Right lobe of liver (tissue), 4 donors: ENCODE results near the gene PCDH15.

Source experiments
- CTCF ChIP-seq, 4 donors: fragments of 200-600 bp in 3 of 4; fragments of 450-650 bp in 1 of 4; IDR thresholded peaks; one replicate each; pipeline versions ENCODE4 v1.5.1 to v1.8.0; 2016 to 2022; ENCODE audit warnings: antibody characterized with exemption in 4 of 4, mild to moderate bottlenecking in 2 of 4
- POLR2A ChIP-seq: fragments of 450-650 bp; IDR thresholded peaks from one replicate; pipeline ENCODE4 v1.6.1; 2017; ENCODE audit warnings: antibody characterized with exemption, mild to moderate bottlenecking
- donor health status: DM: no; HTN: no; CAD: no.
- donor health status: DM: no; HTN: no; CAD: no.
- donor health status: DM: no; HTN: yes; CAD: no.

DNA sequence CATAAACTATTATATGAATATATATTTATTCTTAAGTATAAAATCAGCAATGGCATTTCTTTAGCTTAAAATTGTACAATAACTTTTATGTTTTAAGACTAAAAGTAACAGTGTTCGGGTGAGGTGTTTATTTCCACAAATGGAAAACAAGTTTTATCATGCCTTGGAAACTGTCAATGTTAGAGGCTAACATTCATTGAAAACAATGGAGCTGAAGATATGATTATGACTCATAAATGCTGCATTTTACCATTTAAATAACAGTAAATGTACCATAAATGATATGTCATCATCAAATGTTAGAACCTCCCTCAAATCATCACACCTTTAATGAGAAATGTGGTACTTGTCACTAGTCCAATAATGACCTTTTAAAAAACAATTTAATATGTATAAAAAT is 897.3 kb downstream of the PCDH15 start:
- no peak for TF ChIP-seq CTCF (IDR thresholded peaks at IDR 0.05)
- no peak for TF ChIP-seq POLR2A
